H1 (cell line): ENCODE results near the gene COQ10B. TPM values are rescaled to one million over a fixed set of nuclear protein-coding genes. Genes with fewer than 3 reads are reported as not detected.

ENCODE experiments used
- CTCF ChIA-PET: fragments of 300-600 bp; sonication (Branson Sonifier 250); formaldehyde crosslinking; loops from one replicate; lab custom pipeline; 2021; ENCODE audit not compliant: partially characterized antibody; lab: Charles Lee
- POLR2A ChIA-PET: fragments of 300-600 bp; sonication (Branson Sonifier 250); formaldehyde crosslinking; loops from one replicate; lab custom pipeline; 2021; ENCODE audit warnings: inconsistent platforms; ENCODE audit not compliant: partially characterized antibody; lab: Charles Lee
- DNase-seq, 2 experiments: peaks; one replicate each; pipeline versions ENCODE4 v3.0.0 to v3.0.0-alpha.2; 2010 to 2022; ENCODE audit warnings: low spot score in 2 of 2, low read depth in 1 of 2, mixed read lengths in 1 of 2
- FAIRE-seq: peaks from 2 replicates; lab custom pipeline; 2011; peaks lifted over from hg19 to GRCh38; lab: Jason Lieb, UNC
- H2AFZ ChIP-seq: 2 replicates; pipeline ENCODE4 v1.8.1; 2012; ENCODE audit warnings: low read length, inconsistent platforms
- H2AK5ac ChIP-seq: 2 replicates; pipeline ENCODE4 v1.6.1; 2013; ENCODE audit warnings: low read depth, low read length
- H2BK120ac ChIP-seq: replicated peaks from 2 replicates; pipeline ENCODE3; 2013; ENCODE audit warnings: low read depth, low read length, inconsistent platforms
- H2BK12ac ChIP-seq: 2 replicates; pipeline ENCODE4 v1.6.1; 2013; ENCODE audit warnings: low read depth, low read length
- H2BK15ac ChIP-seq: 2 replicates; pipeline ENCODE4 v1.6.1; 2013; ENCODE audit warnings: low read length
- H2BK20ac ChIP-seq: 2 replicates; pipeline ENCODE4 v1.6.1; 2013; ENCODE audit warnings: low read length
- H2BK5ac ChIP-seq: 2 replicates; pipeline ENCODE4 v1.6.1; 2013; ENCODE audit warnings: low read depth, low read length
- H3K14ac ChIP-seq: 2 replicates; pipeline ENCODE4 v1.6.1; 2013; ENCODE audit warnings: inconsistent platforms; ENCODE audit not compliant: insufficient read length
- H3K18ac ChIP-seq: 2 replicates; pipeline ENCODE4 v1.6.1; 2013; ENCODE audit warnings: low read length; ENCODE audit errors: extremely low read depth
- H3K23ac ChIP-seq: 2 replicates; pipeline ENCODE4 v1.6.1; 2013; ENCODE audit warnings: inconsistent platforms; ENCODE audit not compliant: insufficient read length
- H3K23me2 ChIP-seq: 2 replicates; pipeline ENCODE4 v1.6.1; 2013; ENCODE audit warnings: low read depth, low read length
- H3K27ac ChIP-seq: 2 replicates; pipeline ENCODE4 v1.6.1; 2011; ENCODE audit warnings: low read depth, low read length, inconsistent platforms
- H3K27me3 ChIP-seq, 4 experiments: replicated peaks in 1 of 4; 1 replicate in 1 of 4; 2 replicates in 3 of 4; pipeline versions ENCODE4 v1.6.1 to v1.8.1; 2011 to 2013; ENCODE audit warnings: low read length in 3 of 4, mild to moderate bottlenecking in 3 of 4, inconsistent platforms in 2 of 4, mixed read lengths in 2 of 4, moderate library complexity in 1 of 4; ENCODE audit not compliant: control insufficient read depth in 3 of 4, insufficient read depth in 3 of 4; ENCODE audit errors: extremely low read depth in 1 of 4
- H3K36me3 ChIP-seq, 4 experiments: 2 replicates each; pipeline versions ENCODE4 v1.6.1 to v1.8.1; 2011 to 2013; ENCODE audit warnings: mild to moderate bottlenecking in 4 of 4, low read length in 3 of 4, moderate library complexity in 2 of 4, control low read depth in 1 of 4, inconsistent platforms in 1 of 4; ENCODE audit not compliant: insufficient read depth in 4 of 4, control insufficient read depth in 2 of 4
- H3K4ac ChIP-seq: replicated peaks from 2 replicates; pipeline ENCODE3; 2013; ENCODE audit warnings: low read length, low read depth, mixed read lengths, inconsistent platforms; ENCODE audit not compliant: insufficient read length
- H3K4me1 ChIP-seq, 4 experiments: replicated peaks in 1 of 4; 1 replicate in 1 of 4; 2 replicates in 3 of 4; pipeline versions ENCODE4 v1.6.1 to v1.8.1; 2011 to 2013; ENCODE audit warnings: low read length in 3 of 4, inconsistent platforms in 2 of 4, mixed read lengths in 1 of 4; ENCODE audit not compliant: insufficient read depth in 4 of 4, control insufficient read depth in 3 of 4
- H3K4me2 ChIP-seq, 2 experiments: 2 replicates each; pipeline versions ENCODE4 v1.6.1 to v1.8.1; 2011 to 2013; ENCODE audit warnings: low read depth in 2 of 2, low read length in 2 of 2, control low read depth in 1 of 2, inconsistent platforms in 1 of 2, mild to moderate bottlenecking in 1 of 2; ENCODE audit not compliant: insufficient read depth in 1 of 2
- H3K4me3 ChIP-seq, 4 experiments: fragments of 200-600, 300-600 bp in 1 of 4; sonication (generic), shearing (Covaris generic), sonication (Bioruptor Twin) in 1 of 4; 2 replicates each; pipeline versions ENCODE4 v1.5.1 to v1.8.1; 2011 to 2016; ENCODE audit warnings: low read length in 4 of 4, low read depth in 3 of 4, control low read depth in 2 of 4, inconsistent platforms in 2 of 4, mild to moderate bottlenecking in 2 of 4, mixed read lengths in 1 of 4, moderate library complexity in 1 of 4; ENCODE audit not compliant: insufficient read depth in 2 of 4; ENCODE audit errors: extremely low read depth in 1 of 4
- H3K56ac ChIP-seq: replicated peaks from 2 replicates; pipeline ENCODE3; 2013; ENCODE audit warnings: low read depth, mild to moderate bottlenecking, mixed read lengths, low read length, inconsistent platforms; ENCODE audit not compliant: insufficient read length
- H3K79me1 ChIP-seq: 2 replicates; pipeline ENCODE4 v1.6.1; 2013; ENCODE audit warnings: low read depth, low read length, control low read depth
- H3K79me2 ChIP-seq, 2 experiments: 2 replicates each; pipeline versions ENCODE4 v1.6.1 to v1.8.1; 2012 to 2013; ENCODE audit warnings: low read length in 2 of 2, mild to moderate bottlenecking in 2 of 2, inconsistent platforms in 1 of 2; ENCODE audit not compliant: insufficient read depth in 2 of 2, control insufficient read depth in 1 of 2
- H3K9ac ChIP-seq, 4 experiments: replicated peaks in 1 of 4; 1 replicate in 1 of 4; 2 replicates in 3 of 4; pipeline versions ENCODE4 v1.6.1 to v1.8.1; 2011 to 2013; ENCODE audit warnings: low read depth in 3 of 4, low read length in 3 of 4, control low read depth in 2 of 4, mild to moderate bottlenecking in 2 of 4, moderate library complexity in 2 of 4, inconsistent platforms in 1 of 4; ENCODE audit errors: extremely low read depth in 1 of 4
- H3K9me3 ChIP-seq, 2 experiments: 2 replicates each; pipeline versions ENCODE4 v1.6.1 to v1.8.1; 2012 to 2013; ENCODE audit warnings: mild to moderate bottlenecking in 2 of 2, moderate library complexity in 2 of 2, control low read depth in 1 of 2, inconsistent platforms in 1 of 2, low read depth in 1 of 2, low read length in 1 of 2, mixed read lengths in 1 of 2; ENCODE audit not compliant: insufficient read depth in 2 of 2
- H4K20me1 ChIP-seq, 2 experiments: replicated peaks in 1 of 2; 2 replicates each; pipeline versions ENCODE3 to v1.8.1; 2011 to 2013; ENCODE audit warnings: inconsistent platforms in 2 of 2, low read length in 2 of 2, mild to moderate bottlenecking in 1 of 2; ENCODE audit not compliant: insufficient read depth in 2 of 2, control insufficient read depth in 1 of 2
- H4K5ac ChIP-seq: 2 replicates; pipeline ENCODE4 v1.6.1; 2013; ENCODE audit warnings: low read length, low read depth, mixed read lengths, inconsistent platforms; ENCODE audit not compliant: insufficient read length
- H4K8ac ChIP-seq: 2 replicates; pipeline ENCODE4 v1.8.0; 2013; ENCODE audit warnings: mild to moderate bottlenecking, moderate library complexity, low read length, inconsistent platforms; ENCODE audit not compliant: insufficient read depth; ENCODE audit errors: extremely low read depth
- H4K91ac ChIP-seq: replicated peaks from 2 replicates; pipeline ENCODE3; 2013; ENCODE audit warnings: low read length, mixed read lengths, inconsistent platforms; ENCODE audit not compliant: insufficient read length
- TAF7 ChIP-seq: optimal IDR thresholded peaks from 2 replicates; pipeline ENCODE3; 2011; ENCODE audit warnings: low read depth, mild to moderate bottlenecking, inconsistent platforms, low read length, moderate library complexity, borderline replicate concordance
- TBP ChIP-seq: IDR thresholded peaks from 2 replicates; pipeline ENCODE4 v1.6.1; 2011; ENCODE audit warnings: low read depth, low read length, improper control_type of control experiment
- polyA plus RNA-seq, 7 experiments: library from polyadenylated mRNA; depleted of rRNA in 3 of 7; stranded (reverse) in 5 of 7; unstranded in 2 of 7; fragments of >200 nt in 5 of 7; fragments of 200-250 nt in 2 of 7; gene quantifications; 1 replicate in 5 of 7; 2 replicates in 1 of 7; 4 replicates in 1 of 7; pipeline versions ENCODE4 v1.2.1 to v1.2.3, GENCODE V29; 2011 to 2013; ENCODE audit warnings: missing spikeins in 2 of 7, mixed read lengths in 2 of 7
- total RNA-seq: library from RNA; stranded (reverse); fragmentation: NEBNext Ultra II Directional; extraction: Animal tissue kit (Norgen Biotek cat#: 25700); gene quantifications from 2 replicates; pipeline ENCODE4 v1.2.1, GENCODE V29; 2021

The COQ10B gene
- total and polyA plus RNA-seq, 2 of the 8 experiments (the other 6 are each of a cell fraction or from before 2014, with no cell fraction given): 1.9 to 17.3 TPM

GRCh38 chr2:197419438-197419837 lies 33.9 kb upstream of the COQ10B start:
- CTCF ChIA-PET: interaction anchor here (0.8 kb wide), 1 partner anchor 30 kb away, joined by 3 read pairs; no protein-coding TSS in a partner anchor

More at GRCh38 chr2:197419438-197419837, 33.9 kb upstream of the COQ10B start:
- Histone ChIP-seq H3K23me2 (no peaks in the 10 kb centered on the region), H2BK120ac (no peak overlapping the region), H3K9ac (no peak overlapping the region), H3K18ac (no peak overlapping the region), H2BK12ac (no peak overlapping the region), H2AFZ (no peak overlapping the region), H3K79me1 (no peaks in the 10 kb centered on the region; the same call in 1 of the 2 replicates), H2BK20ac (no peak overlapping the region), H3K4me1 (no peaks in the 10 kb centered on the region), H4K5ac (no peak overlapping the region), H3K79me2 (peaks cover 6 to 54% of the 10 kb centered on the region in 2 experiments), H4K91ac (no peak overlapping the region), H2AK5ac (no peak overlapping the region), H3K27me3 (no peaks in the 10 kb centered on the region), H3K4me3 (no peak overlapping the region), H3K4ac (no peak overlapping the region), H4K20me1 (peaks cover 10 to 11% of the 10 kb centered on the region in 2 experiments), H2BK15ac (no peak overlapping the region), H3K14ac (no peak overlapping the region), H4K8ac (no peak overlapping the region; the same call in 1 of the 2 replicates), H3K27ac (no peak overlapping the region), H3K9me3 (no peaks in the 10 kb centered on the region), H3K56ac (no peak overlapping the region), H3K36me3 (peaks cover 31 to 94% (median 64%) of the 10 kb centered on the region in 4 experiments), H2BK5ac (no peak overlapping the region), H3K4me2 (no peak overlapping the region), H3K23ac (no peak overlapping the region)
- no peak for DNase-seq
- POLR2A ChIA-PET: interaction anchor here (1.0 kb wide), 1 partner anchor 69 kb away, joined by 3 read pairs; no protein-coding TSS in a partner anchor
- TF ChIP-seq TBP (no peak), TAF7 (no peak)
- FAIRE-seq: no peak
